Parathyroid adenoma (tissue), 2 donors: ENCODE results near the gene PTPRD.

Experiments
- H2AFZ ChIP-seq: fragments of 300-600 bp; sonication (generic); one replicate; pipeline ENCODE4 v1.7.0; 2017; ENCODE audit warnings: antibody characterized with exemption, mild to moderate bottlenecking
- H3K27ac ChIP-seq: fragments of 300-600 bp; sonication (generic); one replicate; pipeline ENCODE4 v1.7.0; 2017
- H3K27me3 ChIP-seq: fragments of 300-600 bp; sonication (generic); one replicate; pipeline ENCODE4 v1.7.0; 2017; ENCODE audit warnings: low read length; ENCODE audit not compliant: control insufficient read depth, insufficient read depth
- H3K36me3 ChIP-seq: fragments of 300-600 bp; sonication (generic); one replicate; pipeline ENCODE4 v1.7.0; 2017; ENCODE audit warnings: low read length; ENCODE audit not compliant: control insufficient read depth, insufficient read depth
- H3K4me1 ChIP-seq: fragments of 300-600 bp; sonication (generic); one replicate; pipeline ENCODE4 v1.7.0; 2017; ENCODE audit warnings: control low read depth
- H3K4me2 ChIP-seq: fragments of 300-600 bp; sonication (generic); one replicate; pipeline ENCODE4 v1.7.0; 2017; ENCODE audit warnings: low read length
- H3K4me3 ChIP-seq: fragments of 300-600 bp; sonication (generic); one replicate; pipeline ENCODE4 v1.7.0; 2017; ENCODE audit warnings: low read depth, low read length
- H3K79me2 ChIP-seq: fragments of 300-600 bp; sonication (generic); one replicate; pipeline ENCODE4 v1.7.0; 2017; ENCODE audit warnings: control low read depth
- H3K9ac ChIP-seq: fragments of 300-600 bp; sonication (generic); one replicate; pipeline ENCODE4 v1.7.0; 2017; ENCODE audit warnings: mild to moderate bottlenecking
- H3K9me3 ChIP-seq: fragments of 300-600 bp; sonication (generic); one replicate; pipeline ENCODE4 v1.7.0; 2017; ENCODE audit warnings: low read length; ENCODE audit not compliant: control insufficient read depth
- TF ChIP-seq, protein P1 (sequence below): fragments of 300-600 bp; sonication (generic); IDR thresholded peaks from one replicate; pipeline ENCODE4 v1.7.0; 2017; ENCODE audit warnings: antibody characterized with exemption, mild to moderate bottlenecking
- donor health status: primary hyperparathyroidism.

PTPRD gene

DNA sequence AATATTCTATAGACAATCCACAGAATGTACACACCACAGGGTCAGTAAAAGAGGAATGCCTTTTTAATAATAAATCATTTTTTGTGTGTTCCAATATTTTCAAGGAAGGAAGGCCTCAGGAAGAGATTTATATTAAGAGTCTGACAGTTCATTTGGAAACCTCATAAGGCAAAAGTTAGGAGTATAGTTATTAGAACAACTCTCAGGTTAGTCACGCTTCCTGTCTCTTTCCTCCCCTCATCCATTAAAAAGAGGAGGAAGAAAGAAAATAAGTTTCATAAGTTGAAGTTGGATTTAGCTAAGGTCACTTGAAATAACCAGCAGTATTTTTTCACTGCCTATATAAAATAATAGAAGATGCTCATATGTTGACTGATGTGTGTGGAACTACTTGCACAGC is 863.2 kb downstream of the PTPRD start:
- Histone ChIP-seq H3K36me3 (no peaks in the 10 kb centered on the region), H3K4me3 (no peak overlapping the region), H3K4me2 (no peak overlapping the region), H3K27me3 (no peaks in the 10 kb centered on the region), H2AFZ (no peak overlapping the region), H3K27ac (no peak overlapping the region), H3K9me3 (no peaks in the 10 kb centered on the region), H3K79me2 (no peaks in the 10 kb centered on the region), H3K9ac (no peak overlapping the region), H3K4me1 (no peaks in the 10 kb centered on the region)
- TF ChIP-seq, protein P1, sequence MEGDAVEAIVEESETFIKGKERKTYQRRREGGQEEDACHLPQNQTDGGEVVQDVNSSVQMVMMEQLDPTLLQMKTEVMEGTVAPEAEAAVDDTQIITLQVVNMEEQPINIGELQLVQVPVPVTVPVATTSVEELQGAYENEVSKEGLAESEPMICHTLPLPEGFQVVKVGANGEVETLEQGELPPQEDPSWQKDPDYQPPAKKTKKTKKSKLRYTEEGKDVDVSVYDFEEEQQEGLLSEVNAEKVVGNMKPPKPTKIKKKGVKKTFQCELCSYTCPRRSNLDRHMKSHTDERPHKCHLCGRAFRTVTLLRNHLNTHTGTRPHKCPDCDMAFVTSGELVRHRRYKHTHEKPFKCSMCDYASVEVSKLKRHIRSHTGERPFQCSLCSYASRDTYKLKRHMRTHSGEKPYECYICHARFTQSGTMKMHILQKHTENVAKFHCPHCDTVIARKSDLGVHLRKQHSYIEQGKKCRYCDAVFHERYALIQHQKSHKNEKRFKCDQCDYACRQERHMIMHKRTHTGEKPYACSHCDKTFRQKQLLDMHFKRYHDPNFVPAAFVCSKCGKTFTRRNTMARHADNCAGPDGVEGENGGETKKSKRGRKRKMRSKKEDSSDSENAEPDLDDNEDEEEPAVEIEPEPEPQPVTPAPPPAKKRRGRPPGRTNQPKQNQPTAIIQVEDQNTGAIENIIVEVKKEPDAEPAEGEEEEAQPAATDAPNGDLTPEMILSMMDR, result no peak

DNA sequence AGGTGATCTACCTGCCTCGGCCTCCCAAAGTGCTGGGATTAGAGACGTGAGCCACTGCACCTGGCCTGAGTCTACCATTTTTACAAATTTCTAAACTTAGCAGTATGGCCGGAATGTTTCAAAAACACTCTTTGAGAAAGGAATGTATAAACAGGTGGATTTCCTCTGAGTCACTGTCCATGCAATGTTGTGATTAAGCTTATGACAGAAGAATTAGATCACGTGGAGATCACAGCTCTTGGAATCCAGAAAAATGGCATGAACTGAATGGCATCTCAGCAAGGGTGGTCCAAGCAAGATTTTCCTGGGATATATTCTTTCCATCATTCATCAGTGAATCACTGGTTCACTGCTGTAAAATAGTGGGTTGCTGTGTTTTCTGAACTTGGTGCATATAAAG is 865.0 kb downstream of the PTPRD start:
- Histone ChIP-seq H2AFZ (no peak overlapping the region), H3K4me2 (no peak overlapping the region), H3K9me3 (no peaks in the 10 kb centered on the region), H3K9ac (no peak overlapping the region), H3K36me3 (no peaks in the 10 kb centered on the region), H3K27ac (no peak overlapping the region), H3K79me2 (no peaks in the 10 kb centered on the region), H3K4me3 (no peak overlapping the region), H3K4me1 (no peaks in the 10 kb centered on the region), H3K27me3 (no peaks in the 10 kb centered on the region)
- TF ChIP-seq, protein P1, result no peak

DNA sequence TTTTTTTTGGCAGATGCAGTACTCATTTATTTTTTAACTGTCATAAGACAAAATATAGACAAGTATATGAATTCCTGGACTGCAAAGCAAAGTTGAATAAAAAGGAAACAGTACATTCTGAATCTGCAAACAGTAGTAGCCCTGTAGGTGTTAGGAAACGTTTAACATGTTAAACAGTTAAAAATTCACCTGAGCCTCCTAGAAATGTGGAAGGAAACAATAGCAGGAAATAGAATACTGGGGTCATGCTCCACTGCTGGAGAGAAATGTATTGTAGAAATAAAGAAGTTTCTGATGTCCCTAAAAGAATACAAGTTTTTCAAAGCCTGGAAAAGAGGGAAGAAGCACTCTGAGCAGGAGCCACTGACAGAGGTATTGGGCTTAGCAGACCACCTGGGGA is 866.0 kb downstream of the PTPRD start:
- TF ChIP-seq, protein P1, result no peak
- Histone ChIP-seq H3K9ac (no peak overlapping the region), H3K4me1 (no peaks in the 10 kb centered on the region), H3K4me2 (no peak overlapping the region), H3K27ac (no peak overlapping the region), H3K9me3 (no peaks in the 10 kb centered on the region), H2AFZ (no peak overlapping the region), H3K27me3 (no peaks in the 10 kb centered on the region), H3K79me2 (no peaks in the 10 kb centered on the region), H3K4me3 (no peak overlapping the region), H3K36me3 (no peaks in the 10 kb centered on the region)

DNA sequence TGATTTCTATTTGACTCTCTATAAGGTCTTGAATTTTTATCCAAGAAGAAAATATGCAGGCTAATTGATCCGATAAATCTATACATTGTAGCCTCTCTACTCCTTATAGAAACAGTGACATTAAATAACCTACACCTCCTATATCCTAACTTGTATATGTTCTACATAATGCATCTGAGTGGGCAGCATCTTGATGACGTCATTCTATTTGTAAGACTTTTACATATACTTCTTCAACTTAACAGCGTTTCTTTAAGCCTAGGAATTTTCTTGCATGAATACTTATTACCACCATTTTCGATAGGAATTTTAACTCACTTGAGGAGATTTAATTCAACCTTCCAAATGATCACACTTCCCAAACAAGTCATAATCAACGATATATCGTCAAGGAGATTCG is 869.0 kb downstream of the PTPRD start:
- no peak overlapping the region for H3K4me3 ChIP-seq
- H3K4me1 ChIP-seq, result no peaks in the 10 kb centered on the region
- H3K27ac ChIP-seq, result no peak overlapping the region
- H3K36me3 ChIP-seq, result no peaks in the 10 kb centered on the region
- no peak overlapping the region for H3K4me2 ChIP-seq
- no peak overlapping the region for H3K9ac ChIP-seq
- H2AFZ ChIP-seq, result no peak overlapping the region
- TF ChIP-seq, protein P1, result no peak
- H3K79me2 ChIP-seq, result no peaks in the 10 kb centered on the region
- no peaks in the 10 kb centered on the region for H3K9me3 ChIP-seq
- no peaks in the 10 kb centered on the region for H3K27me3 ChIP-seq

DNA sequence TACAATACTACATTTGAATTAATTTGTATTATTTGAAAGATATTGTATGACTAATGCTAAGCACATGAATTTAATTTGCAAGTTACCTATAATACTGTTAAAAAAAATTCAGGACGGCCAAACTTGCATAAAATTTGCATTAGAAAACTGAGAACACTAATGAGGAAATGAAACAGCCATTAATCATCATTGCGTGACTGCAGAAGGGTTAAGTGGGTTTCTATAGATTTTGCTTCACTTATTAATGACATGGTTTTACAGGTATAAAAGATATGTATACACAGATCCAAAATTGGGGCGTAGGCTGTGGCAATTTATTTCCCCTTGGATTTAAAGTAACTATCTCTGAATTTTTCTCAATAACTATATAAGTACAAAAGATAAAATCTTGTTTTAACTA is 882.6 kb downstream of the PTPRD start:
- TF ChIP-seq, protein P1, result no peak
- Histone ChIP-seq H3K4me3 (no peak overlapping the region), H3K79me2 (no peaks in the 10 kb centered on the region), H3K9ac (no peak overlapping the region), H3K27me3 (no peaks in the 10 kb centered on the region), H3K4me1 (no peaks in the 10 kb centered on the region), H3K9me3 (no peaks in the 10 kb centered on the region), H3K4me2 (no peak overlapping the region), H2AFZ (no peak overlapping the region), H3K36me3 (no peaks in the 10 kb centered on the region), H3K27ac (no peak overlapping the region)
